Neuronal stem cell (in vitro differentiated cells): ENCODE measurements around the gene ATP5F1D.

Experiments
- DNase-seq: peaks from one replicate; pipeline ENCODE4 v3.0.0-alpha.2; 2013; ENCODE audit warnings: low spot score
- H2AFZ ChIP-seq: one replicate; pipeline ENCODE4 v1.6.1; 2013; ENCODE audit warnings: mild to moderate bottlenecking, low read length, inconsistent platforms
- H2AK5ac ChIP-seq: 2 replicates; pipeline ENCODE4 v1.6.1; 2013; ENCODE audit warnings: low read depth, mild to moderate bottlenecking, inconsistent platforms, low read length, moderate library complexity, mixed read lengths
- H2BK120ac ChIP-seq: 2 replicates; pipeline ENCODE4 v1.6.1; 2013; ENCODE audit warnings: low read depth, mild to moderate bottlenecking, inconsistent platforms, low read length, moderate library complexity, mixed read lengths
- H2BK12ac ChIP-seq: one replicate; pipeline ENCODE4 v1.6.1; 2013; ENCODE audit warnings: low read length, inconsistent platforms
- H2BK15ac ChIP-seq: 2 replicates; pipeline ENCODE4 v1.6.1; 2013; ENCODE audit warnings: mild to moderate bottlenecking, low read length, inconsistent platforms, mixed read lengths
- H2BK5ac ChIP-seq: one replicate; pipeline ENCODE4 v1.6.1; 2013; ENCODE audit warnings: inconsistent platforms, mild to moderate bottlenecking, low read length, moderate library complexity
- H3K14ac ChIP-seq: one replicate; pipeline ENCODE4 v1.6.1; 2013; ENCODE audit warnings: low read length, inconsistent platforms
- H3K18ac ChIP-seq: 2 replicates; pipeline ENCODE4 v1.6.1; 2013; ENCODE audit warnings: low read length, inconsistent platforms
- H3K23ac ChIP-seq: 2 replicates; pipeline ENCODE4 v1.6.1; 2013; ENCODE audit warnings: low read depth, mild to moderate bottlenecking, mixed read lengths, low read length, inconsistent platforms; ENCODE audit not compliant: poor library complexity
- H3K27ac ChIP-seq: replicated peaks from 3 replicates; pipeline ENCODE4 v1.5.1; 2013; ENCODE audit warnings: low read length, inconsistent platforms
- H3K27me3 ChIP-seq, 3 experiments: 2 replicates each; pipeline ENCODE4 v1.6.1; 2013; ENCODE audit warnings: low read length in 3 of 3, mild to moderate bottlenecking in 2 of 3, inconsistent platforms in 1 of 3, low read depth in 1 of 3, mixed read lengths in 1 of 3, moderate library complexity in 1 of 3; ENCODE audit not compliant: control insufficient read depth in 3 of 3, insufficient read depth in 3 of 3
- H3K36me3 ChIP-seq, 2 donors: replicated peaks in 1 of 2; 2 replicates each; pipeline ENCODE4 v1.6.1; 2013; ENCODE audit warnings: low read length in 2 of 2; ENCODE audit not compliant: control insufficient read depth in 2 of 2, insufficient read depth in 2 of 2
- H3K4ac ChIP-seq: 2 replicates; pipeline ENCODE4 v1.6.1; 2013; ENCODE audit warnings: inconsistent platforms, mild to moderate bottlenecking, low read length, moderate library complexity
- H3K4me1 ChIP-seq, 2 donors: 1 replicate in 1 of 2; 2 replicates in 1 of 2; pipeline ENCODE4 v1.6.1; 2013; ENCODE audit warnings: low read length in 2 of 2, low read depth in 1 of 2; ENCODE audit not compliant: control insufficient read depth in 2 of 2, insufficient read depth in 1 of 2
- H3K4me2 ChIP-seq: one replicate; pipeline ENCODE4 v1.6.1; 2013; ENCODE audit warnings: mild to moderate bottlenecking, low read length, inconsistent platforms; ENCODE audit not compliant: insufficient read depth, poor library complexity, severe bottlenecking
- H3K4me3 ChIP-seq, 2 donors: 2 replicates each; pipeline ENCODE4 v1.5.1; 2013; ENCODE audit warnings: low read length in 2 of 2, mild to moderate bottlenecking in 2 of 2, inconsistent platforms in 1 of 2, moderate library complexity in 1 of 2
- H3K79me1 ChIP-seq: one replicate; pipeline ENCODE4 v1.6.1; 2013; ENCODE audit warnings: low read depth, mild to moderate bottlenecking, inconsistent platforms, low read length, moderate library complexity
- H3K9ac ChIP-seq: one replicate; pipeline ENCODE4 v1.6.1; 2013; ENCODE audit warnings: mild to moderate bottlenecking, low read depth, low read length, inconsistent platforms; ENCODE audit not compliant: poor library complexity
- H3K9me3 ChIP-seq, 2 donors: replicated peaks in 1 of 2; 2 replicates each; pipeline versions ENCODE3 to v1.6.1; 2013; ENCODE audit warnings: low read length in 2 of 2, mild to moderate bottlenecking in 2 of 2, inconsistent platforms in 1 of 2, low read depth in 1 of 2, mixed read lengths in 1 of 2, moderate library complexity in 1 of 2; ENCODE audit not compliant: control insufficient read depth in 2 of 2, insufficient read depth in 1 of 2
- H4K8ac ChIP-seq: one replicate; pipeline ENCODE4 v1.6.1; 2013; ENCODE audit warnings: low read depth, mild to moderate bottlenecking, inconsistent platforms, low read length, moderate library complexity
- H4K91ac ChIP-seq: one replicate; pipeline ENCODE4 v1.6.1; 2013; ENCODE audit warnings: low read length, low read depth, mild to moderate bottlenecking, inconsistent platforms; ENCODE audit not compliant: poor library complexity
- WGBS, 2 donors: extraction: QIAGEN DNeasy Blood & Tissue Kit; methylation state at CpG; one replicate each; pipeline ENCODE4 v1.1.7; 2013; ENCODE audit warnings: missing lambda C conversion rate in 2 of 2, mixed read lengths in 1 of 2; ENCODE audit not compliant: insufficient read length in 2 of 2, insufficient replicate concordance in 1 of 2; ENCODE audit errors: extremely low coverage in 2 of 2; 5-methylcytosine and 5-hydroxymethylcytosine counted together

The ATP5F1D gene

DNA sequence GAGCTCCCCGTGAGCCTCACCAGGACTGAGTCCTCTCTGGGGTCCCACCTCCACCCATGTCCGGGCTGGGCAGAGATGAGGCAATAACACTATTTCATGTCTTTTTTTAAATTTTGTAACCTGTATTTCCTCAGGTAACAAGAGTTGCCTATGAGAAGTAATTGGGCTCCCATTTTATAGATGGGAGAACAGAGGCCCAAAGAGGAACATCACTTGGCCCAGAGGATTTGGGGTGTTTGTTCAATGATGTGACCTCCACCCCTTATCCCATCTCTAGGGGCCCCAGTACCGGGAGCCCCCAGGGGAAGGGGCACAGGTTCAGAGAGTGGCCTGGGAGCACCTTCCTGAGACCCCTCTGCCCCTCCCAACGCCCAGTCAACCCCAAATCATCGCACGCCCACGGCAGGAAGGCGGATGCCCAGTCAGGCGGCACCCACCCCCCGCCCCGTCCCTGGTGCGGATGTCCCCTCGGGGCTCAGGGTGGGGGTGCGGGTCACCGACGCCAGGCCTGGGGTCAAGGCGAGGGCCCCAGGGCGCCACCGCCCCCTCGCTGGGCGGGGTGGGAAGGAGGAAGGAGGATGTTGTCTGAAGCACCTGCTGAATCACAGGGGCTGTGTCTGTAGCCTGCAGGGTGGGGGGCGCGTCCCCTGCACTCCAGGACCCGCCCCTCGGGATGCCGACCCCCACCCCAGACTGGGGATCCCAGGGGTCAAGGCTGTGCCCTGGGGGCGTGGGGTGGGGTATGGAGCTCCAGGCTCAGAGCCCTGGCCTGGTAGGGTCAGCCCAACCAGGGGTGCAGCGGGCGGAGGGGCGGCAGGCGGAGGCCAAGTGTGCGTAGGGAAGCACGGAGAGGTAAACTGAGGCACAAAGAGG lies 18.6 kb downstream of the ATP5F1D start:
- no peak for DNase-seq
- peak overlapping the region; percentile 98 for H2AK5ac ChIP-seq
- peaks cover 25 to 43% of the 10 kb centered on the region in 2 donors for H3K36me3 ChIP-seq
- peak overlapping the region; percentile 83 for H2BK5ac ChIP-seq
- no peaks in the 10 kb centered on the region for H3K9me3 ChIP-seq
- peaks cover 46 to 58% of the 10 kb centered on the region in 2 donors for H3K4me1 ChIP-seq
- peak overlapping the region; percentile 91 for H3K4me2 ChIP-seq
- peak overlapping the region; percentile 92 for H4K8ac ChIP-seq
- H3K79me1 ChIP-seq = peaks cover 27% of the 10 kb centered on the region
- no CpG with 5 or more reads among the region's 33 CpGs for WGBS, 2 donors
- peak overlapping the region in 1 of 2 donors; percentile 61 for H3K4me3 ChIP-seq
- peak overlapping the region; percentile 98 for H2BK12ac ChIP-seq
- no peaks in the 10 kb centered on the region for H3K27me3 ChIP-seq
- peak overlapping the region; percentile 89 for H3K4ac ChIP-seq
- peak overlapping the region; percentile 97 for H3K23ac ChIP-seq
- H2BK15ac ChIP-seq = peak overlapping the region; percentile 97
- H2BK120ac ChIP-seq = peak overlapping the region; percentile 96
- H2AFZ ChIP-seq = no peak overlapping the region
- H3K9ac ChIP-seq = no peak overlapping the region
- H3K27ac ChIP-seq = peak overlapping the region; percentile 66
- peak overlapping the region; percentile 98 for H3K18ac ChIP-seq
- peak overlapping the region; percentile 30 for H4K91ac ChIP-seq
- peak overlapping the region; percentile 56 for H3K14ac ChIP-seq

DNA sequence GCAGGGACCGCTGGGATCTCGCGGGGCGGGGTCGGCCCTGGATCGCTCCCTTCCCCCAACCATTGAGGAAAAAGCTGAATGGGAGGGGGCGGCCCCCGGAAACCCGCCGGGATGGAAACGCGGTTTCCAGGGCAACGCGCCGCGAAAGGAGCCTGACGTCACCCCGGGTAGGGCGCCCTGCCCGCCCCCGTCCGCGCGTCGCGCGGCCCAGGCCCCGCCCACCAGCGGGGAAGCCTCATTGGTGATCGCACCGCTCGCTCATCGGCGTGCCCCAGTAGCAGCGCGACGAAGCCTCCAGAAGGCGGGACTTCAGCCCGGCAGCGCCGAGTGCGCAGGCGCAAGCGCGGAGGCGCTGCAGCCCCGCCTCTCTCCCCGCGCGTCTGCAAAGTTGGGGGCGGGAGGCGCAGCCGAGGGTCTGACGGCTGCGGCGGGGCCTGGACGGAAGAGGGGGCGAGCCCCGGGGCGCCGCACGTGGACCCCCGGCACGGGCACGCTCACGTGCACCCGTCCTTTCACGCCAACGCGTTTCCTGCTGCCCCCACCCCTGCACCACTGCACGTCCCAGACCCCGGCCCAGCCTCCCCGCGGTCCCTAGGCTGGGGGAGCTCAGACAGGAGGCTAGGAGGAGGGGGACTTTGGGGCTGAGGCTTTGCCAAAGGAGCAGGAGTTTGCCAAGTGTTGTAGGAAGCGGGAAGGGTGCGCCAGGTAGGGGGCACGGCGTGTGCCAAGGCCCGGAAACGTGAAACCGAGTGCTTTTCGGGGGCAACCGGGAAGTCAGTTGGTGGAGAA lies 19.4 kb downstream of the ATP5F1D start:
- Histone ChIP-seq H3K4ac (peak overlapping the region; percentile 89), H3K9me3 (no peaks in the 10 kb centered on the region), H3K27me3 (no peaks in the 10 kb centered on the region), H2AFZ (peak overlapping the region; percentile 82), H2BK5ac (peak overlapping the region; percentile 97), H3K36me3 (peaks cover 17 to 34% of the 10 kb centered on the region in 2 donors), H2AK5ac (peak overlapping the region; percentile 100), H3K14ac (peak overlapping the region; percentile 89), H2BK120ac (peak overlapping the region; percentile 98), H3K9ac (peak overlapping the region; percentile 99), H3K4me2 (peak overlapping the region; percentile 91), H3K79me1 (peaks cover 21% of the 10 kb centered on the region), H3K4me1 (peaks cover 51 to 66% of the 10 kb centered on the region in 2 donors), H3K18ac (peak overlapping the region; percentile 99), H3K23ac (peak overlapping the region; percentile 97), H4K8ac (no peak overlapping the region), H3K4me3 (peak overlapping the region; percentile 68 to 88), H2BK15ac (peak overlapping the region; percentile 100), H3K27ac (peak overlapping the region; percentile 76), H2BK12ac (peak overlapping the region; percentile 33), H4K91ac (peak overlapping the region; percentile 99)
- peak; percentile 97 for DNase-seq
- WGBS, 2 donors = no CpG with 5 or more reads among the region's 83 CpGs

DNA sequence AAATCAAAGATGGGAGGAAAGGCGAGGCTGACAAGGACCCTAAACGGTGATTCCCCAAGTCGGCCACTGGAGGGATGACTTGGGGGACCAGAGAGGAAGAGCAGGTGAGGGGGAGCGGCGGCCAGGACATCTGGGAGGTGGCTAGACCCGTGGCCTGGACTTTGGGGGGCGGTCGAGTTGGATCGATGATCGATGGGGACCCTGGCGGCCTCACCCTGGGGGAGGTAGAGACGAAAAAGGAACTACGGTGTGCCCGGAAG lies 19.9 kb downstream of the ATP5F1D start:
- Histone ChIP-seq H3K9me3 (no peaks in the 10 kb centered on the region), H4K8ac (peak overlapping the region; percentile 82), H3K18ac (peak overlapping the region; percentile 99), H3K4me1 (peaks cover 53 to 67% of the 10 kb centered on the region in 2 donors), H3K27me3 (no peaks in the 10 kb centered on the region), H2BK15ac (peak overlapping the region; percentile 100), H3K9ac (peak overlapping the region; percentile 99), H2BK120ac (peak overlapping the region; percentile 98), H2BK5ac (peak overlapping the region; percentile 97), H3K27ac (peak overlapping the region; percentile 76), H2BK12ac (peak overlapping the region; percentile 33), H3K4ac (peak overlapping the region; percentile 69), H2AFZ (peak overlapping the region; percentile 82), H4K91ac (peak overlapping the region; percentile 92), H3K14ac (peak overlapping the region; percentile 56), H3K4me2 (peak overlapping the region; percentile 79), H2AK5ac (peak overlapping the region; percentile 100), H3K4me3 (peak overlapping the region; percentile 68 to 88), H3K36me3 (peaks cover 14 to 30% of the 10 kb centered on the region in 2 donors), H3K23ac (peak overlapping the region; percentile 91), H3K79me1 (peaks cover 23% of the 10 kb centered on the region)
- no CpG with 5 or more reads among the region's 14 CpGs for WGBS, 2 donors
- no peak for DNase-seq
